ENCODE data around the gene CSNK1G1.
"Not testable (repeated sequence)": the region's sequence is repeated elsewhere in the genome, so short reads cannot be mapped to it uniquely, and the experiment has no call there.

Gene CSNK1G1

GRCh38 chr15:64132217-64132616, 223.8 kb downstream of the CSNK1G1 start:
- H4K20me1 ChIP-seq = peaks cover 23% of the 10 kb centered on the region; the same call in 1 of the 2 replicates
- peaks cover 100% of the 10 kb centered on the region for H3K36me3 ChIP-seq
- H3K27me3 ChIP-seq = no peaks in the 10 kb centered on the region
- H3K4me3 ChIP-seq = no peak overlapping the region
- H3K4me1 ChIP-seq = peaks cover 14% of the 10 kb centered on the region
- H3K4me2 ChIP-seq = no peak overlapping the region
- H3K9ac ChIP-seq = no peak overlapping the region
- no peak for TF ChIP-seq Cebpa-rat (IDR thresholded peaks at IDR 0.05)
- H3K27ac ChIP-seq = no peak overlapping the region
- H3K9me3 ChIP-seq = no peaks in the 10 kb centered on the region

- Histone ChIP-seq H4K20me1 (peaks cover 16% of the 10 kb centered on the region; the same call in 1 of the 2 replicates), H3K27me3 (no peaks in the 10 kb centered on the region), H3K4me2 (no peak overlapping the region), H3K4me1 (peaks cover 7% of the 10 kb centered on the region), H3K27ac (no peak overlapping the region), H3K9me3 (no peaks in the 10 kb centered on the region), H3K9ac (no peak overlapping the region), H3K4me3 (no peak overlapping the region), H3K36me3 (peaks cover 100% of the 10 kb centered on the region)
- no peak for TF ChIP-seq Cebpa-rat (IDR thresholded peaks at IDR 0.05)
Measured at GRCh38 chr15:64131547-64131946, 224.4 kb downstream of the CSNK1G1 start.

DNA sequence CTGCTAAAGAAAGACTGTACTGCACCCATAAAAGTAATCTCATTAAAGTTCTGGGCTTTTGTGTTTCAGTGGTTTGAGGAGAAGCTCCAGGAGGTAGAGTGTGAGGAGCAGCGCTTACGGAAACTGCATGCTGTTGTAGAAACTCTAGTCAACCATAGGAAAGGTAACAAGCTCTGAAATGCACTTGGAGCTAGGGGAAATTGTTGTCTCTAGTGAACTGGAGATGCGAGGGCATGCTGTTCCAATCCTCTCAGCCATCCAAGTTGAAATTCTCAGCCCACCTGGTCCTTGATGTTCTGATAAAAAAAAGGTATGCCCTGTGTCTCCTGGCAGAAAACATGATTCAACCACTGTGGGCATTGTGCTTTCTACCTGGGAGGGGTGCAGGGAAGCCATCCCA, 225.8 kb downstream of the CSNK1G1 start:
- Histone ChIP-seq H4K20me1 (0 out of 2 replicates have a peak, but pooled peaks cover 7% of the 10 kb centered on the region), H3K4me2 (no peak overlapping the region), H3K9ac (no peak overlapping the region), H3K4me3 (no peak overlapping the region), H3K27ac (no peak overlapping the region), H3K9me3 (no peaks in the 10 kb centered on the region), H3K36me3 (peaks cover 100% of the 10 kb centered on the region), H3K4me1 (no peaks in the 10 kb centered on the region), H3K27me3 (no peaks in the 10 kb centered on the region)
- TF ChIP-seq Cebpa-rat (IDR thresholded peaks at IDR 0.05) = no peak

DNA sequence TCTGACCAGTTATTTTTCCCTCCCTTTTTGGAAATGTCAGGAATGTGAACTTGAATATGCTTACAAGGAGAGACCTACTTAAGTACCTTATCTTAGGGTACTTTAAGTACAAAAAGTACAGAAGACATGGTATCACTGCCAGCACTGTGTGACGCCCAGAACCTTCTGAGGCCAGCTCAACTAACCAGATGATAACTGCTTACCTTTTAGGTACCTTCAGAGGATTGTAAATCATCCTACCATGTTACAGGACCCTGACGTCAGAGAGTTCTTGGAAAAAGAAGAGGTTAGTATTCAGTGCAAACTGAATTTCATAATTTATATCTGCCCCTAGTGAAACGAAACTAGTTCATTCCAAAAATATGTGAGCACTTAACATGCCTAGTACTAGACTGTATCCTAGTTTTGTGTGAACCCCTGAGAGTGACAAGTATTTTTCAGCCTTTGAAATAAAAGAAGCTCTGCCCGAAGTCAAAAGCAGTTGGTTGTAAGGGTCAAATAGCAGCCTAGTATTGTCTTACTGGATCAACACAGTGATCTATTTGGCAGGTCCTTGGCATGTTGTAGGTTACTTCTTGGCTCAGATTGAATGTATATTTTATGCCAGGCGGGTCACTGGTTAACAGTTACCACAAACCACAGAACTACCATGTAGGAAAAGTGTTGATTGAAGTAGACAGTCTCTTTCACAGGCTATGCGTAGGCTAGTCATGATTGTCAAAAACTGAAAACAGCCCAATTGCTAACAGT, 228.3 kb downstream of the CSNK1G1 start:
- no peak for TF ChIP-seq Cebpa-rat (IDR thresholded peaks at IDR 0.05)
- H3K4me3 ChIP-seq = no peak overlapping the region
- H4K20me1 ChIP-seq = peaks cover 6% of the 10 kb centered on the region; the same call in 1 of the 2 replicates
- peaks cover 98% of the 10 kb centered on the region for H3K36me3 ChIP-seq
- H3K27me3 ChIP-seq = no peaks in the 10 kb centered on the region
- no peaks in the 10 kb centered on the region for H3K4me1 ChIP-seq
- H3K4me2 ChIP-seq = no peak overlapping the region
- no peaks in the 10 kb centered on the region for H3K9me3 ChIP-seq
- H3K9ac ChIP-seq = no peak overlapping the region
- H3K27ac ChIP-seq = no peak overlapping the region

DNA sequence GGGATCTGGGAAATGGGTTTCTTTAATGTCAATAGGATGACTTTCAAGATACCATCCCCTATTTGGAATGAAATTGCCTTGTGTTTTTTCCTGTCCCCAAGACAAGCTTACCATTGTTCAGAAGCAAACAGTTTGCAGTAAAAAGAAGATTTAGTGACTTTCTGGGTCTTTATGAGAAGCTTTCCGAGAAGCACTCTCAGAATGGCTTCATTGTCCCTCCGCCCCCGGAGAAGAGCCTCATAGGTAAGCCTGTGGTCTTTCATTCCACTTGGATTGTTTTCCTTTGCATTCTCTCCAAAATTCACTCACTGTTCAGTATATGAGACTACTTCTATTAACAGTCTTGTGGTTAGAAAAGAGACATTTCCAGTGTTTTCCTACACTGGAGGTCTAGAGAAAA, 230.0 kb downstream of the CSNK1G1 start:
- peaks cover 98% of the 10 kb centered on the region for H3K36me3 ChIP-seq
- H3K9ac ChIP-seq = no peak overlapping the region
- no peaks in the 10 kb centered on the region for H3K9me3 ChIP-seq
- no peak for TF ChIP-seq Cebpa-rat (IDR thresholded peaks at IDR 0.05)
- no peak overlapping the region for H3K4me3 ChIP-seq
- H3K4me2 ChIP-seq = no peak overlapping the region
- peaks cover 23% of the 10 kb centered on the region for H4K20me1 ChIP-seq
- H3K27me3 ChIP-seq = no peaks in the 10 kb centered on the region
- H3K27ac ChIP-seq = no peak overlapping the region
- no peaks in the 10 kb centered on the region for H3K4me1 ChIP-seq

DNA sequence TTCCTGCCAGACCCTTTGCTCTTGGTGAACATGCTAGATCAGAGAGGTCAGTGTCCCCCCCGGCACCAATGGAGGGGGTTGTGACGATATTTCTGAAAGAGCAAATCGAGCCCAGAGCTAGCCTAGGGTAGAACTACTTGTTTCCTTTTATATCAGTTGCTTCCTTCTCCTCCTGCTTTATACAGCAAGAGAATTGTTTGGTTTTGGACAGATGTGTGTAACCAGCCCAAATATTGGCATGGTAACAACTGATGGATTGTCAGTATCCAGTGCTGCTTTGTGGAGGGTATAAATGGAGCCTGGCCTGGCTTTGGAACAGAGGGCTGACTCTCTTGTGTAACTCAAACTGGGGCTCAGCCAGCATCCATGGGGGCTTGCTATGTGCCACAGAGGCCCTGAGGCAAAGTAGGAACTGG, 233.0 kb downstream of the CSNK1G1 start:
- TF ChIP-seq Cebpa-rat (IDR thresholded peaks at IDR 0.05) = no peak
- H3K9me3 ChIP-seq = no peaks in the 10 kb centered on the region
- no peak overlapping the region for H3K27ac ChIP-seq
- peaks cover 98% of the 10 kb centered on the region for H3K36me3 ChIP-seq
- H3K4me2 ChIP-seq = no peak overlapping the region
- H3K4me1 ChIP-seq = no peaks in the 10 kb centered on the region
- no peak overlapping the region for H3K9ac ChIP-seq
- peaks cover 40% of the 10 kb centered on the region for H4K20me1 ChIP-seq
- H3K4me3 ChIP-seq = no peak overlapping the region
- no peaks in the 10 kb centered on the region for H3K27me3 ChIP-seq

DNA sequence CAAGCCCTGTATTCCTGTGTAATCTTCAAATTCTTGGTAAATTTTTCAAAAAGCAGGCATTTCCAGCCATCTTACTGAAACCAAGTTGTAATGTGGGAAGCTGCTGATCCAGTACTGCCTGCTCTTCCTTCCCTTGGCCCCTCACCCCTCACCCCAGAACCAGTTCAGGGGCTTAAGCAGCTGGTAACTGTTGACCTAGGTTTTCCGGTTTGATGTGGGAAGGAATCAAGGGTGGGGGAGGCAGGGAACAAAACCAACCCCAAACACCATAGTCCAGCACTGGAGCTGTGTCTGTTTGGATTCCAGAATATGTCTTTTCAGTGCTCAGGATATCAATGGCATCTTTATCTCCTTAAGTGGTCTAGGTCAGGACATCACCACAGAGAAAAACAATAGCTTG, 233.5 kb downstream of the CSNK1G1 start:
- H3K27me3 ChIP-seq = no peaks in the 10 kb centered on the region
- TF ChIP-seq Cebpa-rat (IDR thresholded peaks at IDR 0.05) = no peak
- H3K36me3 ChIP-seq = peaks cover 98% of the 10 kb centered on the region
- H3K27ac ChIP-seq = no peak overlapping the region
- H3K4me3 ChIP-seq = no peak overlapping the region
- no peak overlapping the region for H3K9ac ChIP-seq
- H4K20me1 ChIP-seq = peaks cover 45% of the 10 kb centered on the region
- H3K4me1 ChIP-seq = no peaks in the 10 kb centered on the region
- no peak overlapping the region for H3K4me2 ChIP-seq
- H3K9me3 ChIP-seq = no peaks in the 10 kb centered on the region

DNA sequence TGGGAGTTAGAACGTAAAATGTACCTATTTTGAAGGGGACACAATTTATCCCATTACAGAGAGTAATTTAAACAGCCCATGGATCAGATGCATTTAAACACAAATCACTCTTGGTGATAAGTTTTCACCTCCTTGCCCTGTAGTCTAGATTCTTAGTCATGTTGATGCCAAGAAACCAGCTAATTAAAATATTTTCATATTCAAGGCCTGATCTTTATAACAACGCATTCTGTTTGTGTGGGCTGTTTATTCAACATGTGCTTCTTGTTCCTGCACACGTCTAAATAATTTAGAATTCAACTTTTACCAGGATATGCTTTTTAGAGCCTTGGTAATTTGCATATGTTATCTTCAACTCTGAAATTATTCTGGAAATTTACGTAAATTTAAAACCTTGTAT, 234.4 kb downstream of the CSNK1G1 start:
- Histone ChIP-seq H3K27me3 (no peaks in the 10 kb centered on the region), H3K4me1 (no peaks in the 10 kb centered on the region), H3K36me3 (peaks cover 98% of the 10 kb centered on the region)

DNA sequence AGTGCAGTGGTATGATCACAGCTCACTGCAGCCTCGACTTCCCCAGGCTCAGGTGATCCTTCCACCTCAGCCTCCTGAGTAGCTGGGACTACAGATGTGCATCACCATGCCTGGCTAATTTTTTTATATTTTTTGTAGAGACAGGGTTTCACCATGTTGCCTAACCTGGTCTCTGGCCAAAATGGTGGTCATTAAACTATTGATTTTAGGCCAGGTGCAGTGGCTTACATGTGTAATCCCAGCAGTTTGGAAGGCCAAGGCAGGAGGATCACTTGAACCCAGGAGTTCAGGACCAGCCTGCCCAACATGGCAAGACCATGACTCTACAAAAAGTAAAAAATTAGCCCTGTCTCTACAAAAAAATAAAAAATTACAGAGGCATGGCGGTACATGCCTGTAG, 235.7 kb downstream of the CSNK1G1 start:
- not testable (repeated sequence) for H3K9ac ChIP-seq, H3K9me3 ChIP-seq, H3K4me1 ChIP-seq, H3K27ac ChIP-seq, H3K4me2 ChIP-seq, H3K27me3 ChIP-seq, H3K4me3 ChIP-seq
- Histone ChIP-seq H3K36me3 (peaks cover 98% of the 10 kb centered on the region), H4K20me1 (peaks cover 66% of the 10 kb centered on the region)

More for the DNA sequence above, 234.4 kb downstream of the CSNK1G1 start:
- Histone ChIP-seq H3K27ac (no peak overlapping the region), H3K4me2 (no peak overlapping the region), H3K9ac (no peak overlapping the region), H4K20me1 (peaks cover 54% of the 10 kb centered on the region), H3K4me3 (no peak overlapping the region), H3K9me3 (no peaks in the 10 kb centered on the region)
- no peak for TF ChIP-seq Cebpa-rat (IDR thresholded peaks at IDR 0.05)

- Histone ChIP-seq H3K4me2 (no peak overlapping the region), H3K27ac (no peak overlapping the region), H3K9me3 (no peaks in the 10 kb centered on the region), H3K36me3 (peaks cover 100% of the 10 kb centered on the region), H3K27me3 (no peaks in the 10 kb centered on the region), H3K4me3 (no peak overlapping the region), H3K4me1 (no peaks in the 10 kb centered on the region), H3K9ac (no peak overlapping the region), H4K20me1 (peaks cover 87% of the 10 kb centered on the region)
- TF ChIP-seq Cebpa-rat (IDR thresholded peaks at IDR 0.05) = no peak
Measured at GRCh38 chr15:64117759-64118487, 238.1 kb downstream of the CSNK1G1 start.

All from BLaER1 (cell line).